B cell (primary cell): Measurements from ENCODE around the gene ADAR. TPM values are rescaled to one million over a fixed set of nuclear protein-coding genes. Genes with fewer than 3 reads are reported as not detected.

Experiments
- ATAC-seq: fragments of 200-7000 bp; cut with Tn5 transposase; one replicate; pipeline ENCODE4 v1.10.0; 2021; ENCODE audit warnings: low read depth, mild to moderate bottlenecking, moderate number of reproducible peaks, moderate library complexity
- CTCF ChIA-PET: fragments of 350-600 bp; sonication (Branson Sonifier 250); formaldehyde crosslinking; loops from one replicate; lab custom pipeline; 2021; ENCODE audit warnings: antibody characterized with exemption, inconsistent platforms; lab: Charles Lee
- POLR2A ChIA-PET: fragments of 350-600 bp; sonication (Branson Sonifier 250); formaldehyde crosslinking; loops from one replicate; lab custom pipeline; 2021; ENCODE audit warnings: antibody characterized with exemption; lab: Charles Lee
- DNase-seq: peaks from one replicate; pipeline ENCODE4 v3.0.0; 2013
- H2AFZ ChIP-seq: 2 replicates; pipeline ENCODE4 v1.6.1; 2012; ENCODE audit warnings: mild to moderate bottlenecking, low read depth, low read length; ENCODE audit not compliant: insufficient read depth, poor library complexity, severe bottlenecking
- H3K27ac ChIP-seq, 2 donors: 1 replicate in 1 of 2; 2 replicates in 1 of 2; pipeline ENCODE4 v1.5.1; 2012 to 2013; ENCODE audit warnings: low read length in 2 of 2, mild to moderate bottlenecking in 2 of 2, moderate library complexity in 1 of 2
- H3K27me3 ChIP-seq, 4 experiments: fragments of 200-600 bp in 1 of 4; sonication (generic) in 1 of 4; replicated peaks in 1 of 4; 1 replicate in 2 of 4; 2 replicates in 2 of 4; pipeline versions ENCODE4 v1.6.1 to v1.7.0; 2013 to 2016; ENCODE audit warnings: low read length in 3 of 4, mild to moderate bottlenecking in 2 of 4, mixed read lengths in 1 of 4, moderate library complexity in 1 of 4; ENCODE audit not compliant: insufficient read depth in 4 of 4, control insufficient read depth in 3 of 4; ENCODE audit errors: control extremely low read depth in 1 of 4
- H3K36me3 ChIP-seq, 2 experiments: replicated peaks in 1 of 2; 1 replicate in 1 of 2; 2 replicates in 1 of 2; pipeline versions ENCODE4 v1.6.1 to v1.7.1; 2013; ENCODE audit warnings: low read length in 1 of 2; ENCODE audit not compliant: insufficient read depth in 2 of 2, control insufficient read depth in 1 of 2; ENCODE audit errors: control extremely low read depth in 1 of 2, extremely low read depth in 1 of 2
- H3K4me1 ChIP-seq, 2 donors: fragments of 200-600 bp in 1 of 2; sonication (generic) in 1 of 2; 1 replicate in 1 of 2; 2 replicates in 1 of 2; pipeline versions ENCODE4 v1.5.1 to v1.6.1; 2013 to 2017; ENCODE audit warnings: low read length in 2 of 2; ENCODE audit not compliant: control insufficient read depth in 2 of 2, insufficient read depth in 2 of 2
- H3K4me2 ChIP-seq: replicated peaks from 2 replicates; pipeline ENCODE3; 2012; ENCODE audit warnings: mild to moderate bottlenecking, low read depth, low read length; ENCODE audit not compliant: poor library complexity, severe bottlenecking
- H3K4me3 ChIP-seq, 5 experiments: fragments of 200-600 bp in 1 of 5; sonication (generic) in 1 of 5; 1 replicate in 3 of 5; 2 replicates in 2 of 5; pipeline versions ENCODE4 v1.5.1 to v1.7.0; 2011 to 2016; ENCODE audit warnings: low read length in 4 of 5, mild to moderate bottlenecking in 4 of 5, low read depth in 2 of 5, control low read depth in 1 of 5, moderate library complexity in 1 of 5; ENCODE audit not compliant: insufficient read depth in 1 of 5; ENCODE audit errors: control extremely low read depth in 1 of 5, extremely low read depth in 1 of 5
- H3K79me2 ChIP-seq: fragments of 200-600 bp; sonication (generic); one replicate; pipeline ENCODE4 v1.6.0; 2016; ENCODE audit warnings: low read length; ENCODE audit not compliant: control insufficient read depth, insufficient read depth
- H3K9ac ChIP-seq: fragments of 200-600 bp; sonication (generic); 2 replicates; pipeline ENCODE4 v1.6.1; 2017; ENCODE audit warnings: mild to moderate bottlenecking, low read length, moderate library complexity
- H3K9me3 ChIP-seq, 3 donors: one replicate each; pipeline versions ENCODE4 v1.6.1 to v1.7.1; 2013; ENCODE audit warnings: low read length in 2 of 3; ENCODE audit not compliant: control insufficient read depth in 2 of 3, insufficient read depth in 1 of 3; ENCODE audit errors: control extremely low read depth in 1 of 3
- H4K20me1 ChIP-seq: 2 replicates; pipeline ENCODE4 v1.6.0; 2012; ENCODE audit warnings: mild to moderate bottlenecking, low read length; ENCODE audit not compliant: insufficient read depth, control insufficient read depth, poor library complexity, severe bottlenecking
- H3K27ac Mint-ChIP-seq: one replicate; pipeline ENCODE4 v1.8.0; 2021; ENCODE audit warnings: mixed read lengths
- H3K27me3 Mint-ChIP-seq: one replicate; pipeline ENCODE4 v1.8.0; 2021; ENCODE audit warnings: mixed read lengths
- H3K4me1 Mint-ChIP-seq: one replicate; pipeline ENCODE4 v1.8.0; 2021; ENCODE audit warnings: mixed read lengths
- H3K4me3 Mint-ChIP-seq: one replicate; pipeline ENCODE4 v1.8.0; 2021; ENCODE audit warnings: mixed read lengths
- H3K9me3 Mint-ChIP-seq: one replicate; pipeline ENCODE4 v1.8.0; 2022; ENCODE audit warnings: mixed read lengths; ENCODE audit not compliant: insufficient read depth
- CTCF ChIP-seq: fragments of 200-600 bp; IDR thresholded peaks from one replicate; pipeline ENCODE4 v1.8.0; 2022; ENCODE audit warnings: antibody characterized with exemption, mild to moderate bottlenecking
- EZH2 ChIP-seq: IDR thresholded peaks from 2 replicates; pipeline ENCODE4 v1.6.1; 2012; ENCODE audit warnings: borderline replicate concordance, low read depth, mild to moderate bottlenecking, moderate library complexity, low read length; ENCODE audit not compliant: insufficient read depth, poor library complexity, severe bottlenecking
- WGBS: methylation state at CpG from one replicate; pipeline ENCODE4 v1.1.5; 2013; ENCODE audit warnings: missing lambda C conversion rate; ENCODE audit not compliant: insufficient coverage; 5-methylcytosine and 5-hydroxymethylcytosine counted together
- intact Hi-C: fragments of 100-400 bp; cut with micrococcal nuclease; formaldehyde crosslinking; loops from one replicate; pipeline ENCODE4 v1.10.0; 2022
- polyA plus RNA-seq: library from polyadenylated mRNA; depleted of rRNA; stranded (reverse); fragments of >200 nt; gene quantifications from 2 replicates; pipeline ENCODE4 v1.2.3, GENCODE V29; 2012
- total RNA-seq, 2 donors: library from RNA; stranded (reverse); fragments of 120-200 nt in 1 of 2; gene quantifications; 1 replicate in 1 of 2; 2 replicates in 1 of 2; pipeline versions ENCODE4 v1.2.3 to v1.2.4, GENCODE V29; 2013 to 2022

Gene ADAR
- total and polyA plus RNA-seq, 2 donors (not counting 1 experiment from before 2014, with no cell fraction given), result 64.9 to 241 TPM

GRCh38 chr1:154616659-154617345 lies 8.8 kb upstream of the ADAR start:
- Histone ChIP-seq H3K79me2 (peaks cover 90% of the 10 kb centered on the region), H3K9me3 (no peaks in the 10 kb centered on the region), H3K27me3 (no peaks in the 10 kb centered on the region), H2AFZ (no peak overlapping the region), H3K4me3 (no peak overlapping the region), H4K20me1 (peaks cover 39% of the 10 kb centered on the region), H3K4me2 (no peak overlapping the region), H3K27ac (no peak overlapping the region), H3K9ac (no peak overlapping the region), H3K36me3 (peaks cover 0 to 1% of the 10 kb centered on the region in 2 experiments), H3K4me1 (no peaks in the 10 kb centered on the region)
- 98% methylated on average over 4 of the region's 5 CpGs for WGBS
- H3K9me3 Mint-ChIP-seq, result no peaks in the 10 kb centered on the region
- intact Hi-C loops, result no loop called here
- H3K27ac Mint-ChIP-seq, result no peak overlapping the region
- ATAC-seq, result no peak
- no peak overlapping the region for H3K4me3 Mint-ChIP-seq
- H3K27me3 Mint-ChIP-seq, result no peaks in the 10 kb centered on the region
- CTCF ChIA-PET, result no interaction called here
- no peak for DNase-seq
- no peak for TF ChIP-seq EZH2
- TF ChIP-seq CTCF, result no peak
- POLR2A ChIA-PET, result no interaction called here
- H3K4me1 Mint-ChIP-seq, result peaks cover 20% of the 10 kb centered on the region

GRCh38 chr1:154615411-154615810 lies 7.4 kb upstream of the ADAR start:
- Histone ChIP-seq H3K4me1 (no peaks in the 10 kb centered on the region), H4K20me1 (peaks cover 39% of the 10 kb centered on the region), H3K9ac (no peak overlapping the region), H3K4me2 (no peak overlapping the region), H3K27ac (no peak overlapping the region), H3K4me3 (no peak overlapping the region), H2AFZ (no peak overlapping the region), H3K36me3 (no peaks in the 10 kb centered on the region), H3K27me3 (no peaks in the 10 kb centered on the region), H3K79me2 (peaks cover 93% of the 10 kb centered on the region), H3K9me3 (no peaks in the 10 kb centered on the region)
- intact Hi-C loops, result no loop called here
- Mint-ChIP-seq H3K4me3 (no peak overlapping the region), H3K9me3 (no peaks in the 10 kb centered on the region), H3K27me3 (no peaks in the 10 kb centered on the region), H3K27ac (no peak overlapping the region), H3K4me1 (peaks cover 16% of the 10 kb centered on the region)
- ATAC-seq, result no peak
- no peak for DNase-seq
- POLR2A ChIA-PET, result interaction anchor here (0.5 kb wide), 1 partner anchor 228 kb away, joined by 4 read pairs; no protein-coding TSS in a partner anchor
- WGBS, result 100% methylated on average over 2 of the region's 4 CpGs
- TF ChIP-seq EZH2 (no peak), CTCF (no peak)
- CTCF ChIA-PET, result interaction anchor here (0.8 kb wide), 1 partner anchor 532 kb away, joined by 3 read pairs; no protein-coding TSS in a partner anchor
